Uterus (tissue), 4 donors: ENCODE measurements around the gene NLGN1. TPM values are rescaled to one million over a fixed set of nuclear protein-coding genes. Genes with fewer than 3 reads are reported as not detected.

Experiments used
- DNase-seq, 2 donors: peaks; one replicate each; pipeline ENCODE4 v3.0.0-alpha.2; 2019 to 2020
- H3K27ac ChIP-seq, 2 donors: fragments of 200-600 bp; sonication (generic); 1 replicate in 1 of 2; 2 replicates in 1 of 2; pipeline ENCODE4 v1.5.1; 2016 to 2018
- H3K27me3 ChIP-seq, 2 donors: fragments of 200-600 bp; sonication (generic); one replicate each; pipeline ENCODE4 v1.5.1; 2018 to 2019; ENCODE audit warnings: control low read depth in 1 of 2
- H3K36me3 ChIP-seq, 2 donors: fragments of 200-600 bp; sonication (generic); one replicate each; pipeline ENCODE4 v1.5.1; 2019; ENCODE audit warnings: control low read depth in 1 of 2
- H3K4me1 ChIP-seq, 2 donors: fragments of 200-600 bp; sonication (generic); one replicate each; pipeline ENCODE4 v1.5.1; 2018 to 2019; ENCODE audit warnings: control low read depth in 1 of 2
- H3K4me3 ChIP-seq, 2 donors: fragments of 200-600 bp; sonication (generic); 1 replicate in 1 of 2; 2 replicates in 1 of 2; pipeline ENCODE4 v1.5.1; 2018 to 2019; ENCODE audit warnings: mild to moderate bottlenecking in 1 of 2
- H3K9me3 ChIP-seq, 2 donors: fragments of 200-600 bp; sonication (generic); one replicate each; pipeline ENCODE4 v1.5.1; 2019; ENCODE audit warnings: control low read depth in 1 of 2
- POLR2A ChIP-seq, 2 donors: fragments of 450-650 bp; IDR thresholded peaks; one replicate each; pipeline ENCODE4 v1.6.1; 2016; ENCODE audit warnings: antibody characterized with exemption in 2 of 2, mild to moderate bottlenecking in 1 of 2, moderate library complexity in 1 of 2
- intact Hi-C: fragments of 100-400 bp; cut with DNase I; formaldehyde crosslinking; loops from one replicate; pipeline ENCODE4 v1.15.1; 2023; ENCODE audit warnings: low total_unique reads
- total RNA-seq, 4 donors: library from RNA; depleted of rRNA in 3 of 4; stranded (reverse); fragments of >200 nt in 3 of 4; gene quantifications; one replicate each; pipeline versions ENCODE4 v1.1.0 to v1.2.4, GENCODE V29; 2014 to 2023
- TF ChIP-seq, protein P1 (sequence below), 4 experiments: fragments of 200-600 bp in 2 of 4; fragments of 450-650 bp in 2 of 4; sonication (generic) in 2 of 4; IDR thresholded peaks; one replicate each; pipeline ENCODE4 v1.5.1; 2016 to 2019; ENCODE audit warnings: antibody characterized with exemption in 4 of 4, mild to moderate bottlenecking in 2 of 4, moderate library complexity in 1 of 4
- donor health status: DM: yes; HTN: yes; CAD: no.

NLGN1 gene
- total RNA-seq, 4 donors from 2014 or later = 3.6 to 44.8 (median 9.8) TPM

DNA sequence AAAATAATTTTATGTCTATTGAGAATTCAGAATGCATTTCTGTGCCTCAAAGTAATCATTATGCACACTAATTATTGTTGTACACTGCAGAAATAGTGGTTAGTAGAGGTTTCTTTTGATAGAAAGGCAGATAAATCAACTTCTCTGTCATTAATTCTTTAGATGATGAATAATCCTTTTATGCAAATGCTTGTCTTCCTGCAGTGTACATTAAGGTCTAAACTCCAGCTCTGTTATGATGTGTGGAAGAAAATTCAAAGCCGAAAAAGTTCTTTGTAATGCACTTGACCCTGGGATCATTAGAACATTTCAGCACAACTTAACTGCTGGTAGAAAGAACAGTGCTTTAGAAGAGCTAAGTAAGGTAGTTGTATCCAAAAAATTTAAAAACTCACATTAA, 353.0 kb downstream of the NLGN1 start:
- H3K27ac ChIP-seq = no peak overlapping the region
- no peaks in the 10 kb centered on the region for H3K36me3 ChIP-seq
- no peaks in the 10 kb centered on the region for H3K4me1 ChIP-seq
- intact Hi-C loops = no loop called here
- no peak for DNase-seq
- H3K9me3 ChIP-seq = no peaks in the 10 kb centered on the region
- TF ChIP-seq, protein P1, sequence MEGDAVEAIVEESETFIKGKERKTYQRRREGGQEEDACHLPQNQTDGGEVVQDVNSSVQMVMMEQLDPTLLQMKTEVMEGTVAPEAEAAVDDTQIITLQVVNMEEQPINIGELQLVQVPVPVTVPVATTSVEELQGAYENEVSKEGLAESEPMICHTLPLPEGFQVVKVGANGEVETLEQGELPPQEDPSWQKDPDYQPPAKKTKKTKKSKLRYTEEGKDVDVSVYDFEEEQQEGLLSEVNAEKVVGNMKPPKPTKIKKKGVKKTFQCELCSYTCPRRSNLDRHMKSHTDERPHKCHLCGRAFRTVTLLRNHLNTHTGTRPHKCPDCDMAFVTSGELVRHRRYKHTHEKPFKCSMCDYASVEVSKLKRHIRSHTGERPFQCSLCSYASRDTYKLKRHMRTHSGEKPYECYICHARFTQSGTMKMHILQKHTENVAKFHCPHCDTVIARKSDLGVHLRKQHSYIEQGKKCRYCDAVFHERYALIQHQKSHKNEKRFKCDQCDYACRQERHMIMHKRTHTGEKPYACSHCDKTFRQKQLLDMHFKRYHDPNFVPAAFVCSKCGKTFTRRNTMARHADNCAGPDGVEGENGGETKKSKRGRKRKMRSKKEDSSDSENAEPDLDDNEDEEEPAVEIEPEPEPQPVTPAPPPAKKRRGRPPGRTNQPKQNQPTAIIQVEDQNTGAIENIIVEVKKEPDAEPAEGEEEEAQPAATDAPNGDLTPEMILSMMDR (IDR thresholded peaks at IDR 0.05) = no peak
- TF ChIP-seq POLR2A (IDR thresholded peaks at IDR 0.05) = no peak
- H3K4me3 ChIP-seq = no peak overlapping the region
- H3K27me3 ChIP-seq = no peaks in the 10 kb centered on the region

DNA sequence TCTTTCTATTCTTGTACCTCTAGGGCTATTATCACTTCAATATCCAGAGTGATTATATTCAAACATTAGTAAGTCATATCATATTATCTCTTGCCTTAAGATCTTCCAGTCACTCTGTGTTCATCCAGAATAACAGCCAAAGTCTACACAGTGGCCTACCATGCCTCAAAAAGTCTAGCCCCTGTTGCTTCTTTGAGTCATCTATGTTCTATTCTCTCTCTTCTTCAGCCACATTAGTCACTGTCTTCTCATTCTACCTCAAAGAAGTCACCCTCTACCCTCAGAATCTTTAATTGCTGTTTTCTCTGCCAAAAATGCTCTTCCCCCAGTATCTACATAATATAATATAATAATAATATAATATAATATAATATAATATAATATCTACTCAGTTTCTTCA, 356.0 kb downstream of the NLGN1 start:
- Histone ChIP-seq H3K27me3 (no peaks in the 10 kb centered on the region), H3K4me1 (no peaks in the 10 kb centered on the region), H3K27ac (no peak overlapping the region), H3K9me3 (no peaks in the 10 kb centered on the region), H3K4me3 (no peak overlapping the region), H3K36me3 (no peaks in the 10 kb centered on the region)
- intact Hi-C loops = no loop called here
- TF ChIP-seq, protein P1 (IDR thresholded peaks at IDR 0.05) = no peak
- no peak for TF ChIP-seq POLR2A (IDR thresholded peaks at IDR 0.05)
- DNase-seq = no peak

DNA sequence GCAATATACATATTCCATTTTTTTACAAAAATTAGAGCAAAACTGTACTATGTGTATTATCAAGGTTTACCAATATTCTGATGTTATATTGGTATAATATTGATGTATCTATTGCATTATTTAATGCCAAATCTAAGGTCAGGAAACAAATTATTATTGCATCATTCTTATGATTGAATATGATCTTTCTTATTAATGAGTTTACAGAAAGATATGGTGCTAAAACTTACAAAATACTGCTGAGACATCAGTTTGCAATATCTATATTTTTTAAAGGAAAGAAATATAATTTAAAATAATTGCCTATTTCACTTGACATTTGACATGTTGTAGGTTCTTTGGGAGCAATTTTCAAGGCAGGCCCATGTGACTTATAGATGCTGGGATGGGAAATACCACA, 357.6 kb downstream of the NLGN1 start:
- DNase-seq = no peak
- no peak for TF ChIP-seq POLR2A (IDR thresholded peaks at IDR 0.05)
- TF ChIP-seq, protein P1 (IDR thresholded peaks at IDR 0.05) = no peak
- no peaks in the 10 kb centered on the region for H3K4me1 ChIP-seq
- H3K9me3 ChIP-seq = no peaks in the 10 kb centered on the region
- intact Hi-C loops = no loop called here
- no peak overlapping the region for H3K4me3 ChIP-seq
- no peak overlapping the region for H3K27ac ChIP-seq
- H3K27me3 ChIP-seq = no peaks in the 10 kb centered on the region
- H3K36me3 ChIP-seq = no peaks in the 10 kb centered on the region

DNA sequence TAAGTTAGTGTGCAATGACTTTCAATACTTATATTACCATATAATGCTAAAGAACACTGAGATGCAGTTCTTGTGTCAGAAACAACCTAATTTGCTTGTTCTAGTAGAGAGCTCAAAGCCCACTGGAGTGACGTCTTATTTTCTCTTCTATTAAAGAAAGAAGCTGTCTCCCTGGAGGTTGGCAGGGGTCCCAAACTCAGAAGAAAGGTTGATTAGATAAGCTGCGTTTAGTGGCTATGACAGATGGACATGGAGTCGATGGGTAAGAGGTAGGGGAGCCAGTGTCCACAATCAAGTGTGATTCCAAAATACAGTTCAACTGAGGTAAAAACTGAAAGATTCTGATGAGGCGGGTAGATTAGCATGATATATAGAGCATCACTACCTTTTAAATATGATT, 363.6 kb downstream of the NLGN1 start:
- no peaks in the 10 kb centered on the region for H3K27me3 ChIP-seq
- H3K9me3 ChIP-seq = no peaks in the 10 kb centered on the region
- H3K36me3 ChIP-seq = no peaks in the 10 kb centered on the region
- intact Hi-C loops = no loop called here
- DNase-seq = no peak
- H3K4me1 ChIP-seq = no peaks in the 10 kb centered on the region
- TF ChIP-seq, protein P1 (IDR thresholded peaks at IDR 0.05) = no peak
- no peak for TF ChIP-seq POLR2A (IDR thresholded peaks at IDR 0.05)
- no peak overlapping the region for H3K4me3 ChIP-seq
- H3K27ac ChIP-seq = no peak overlapping the region

DNA sequence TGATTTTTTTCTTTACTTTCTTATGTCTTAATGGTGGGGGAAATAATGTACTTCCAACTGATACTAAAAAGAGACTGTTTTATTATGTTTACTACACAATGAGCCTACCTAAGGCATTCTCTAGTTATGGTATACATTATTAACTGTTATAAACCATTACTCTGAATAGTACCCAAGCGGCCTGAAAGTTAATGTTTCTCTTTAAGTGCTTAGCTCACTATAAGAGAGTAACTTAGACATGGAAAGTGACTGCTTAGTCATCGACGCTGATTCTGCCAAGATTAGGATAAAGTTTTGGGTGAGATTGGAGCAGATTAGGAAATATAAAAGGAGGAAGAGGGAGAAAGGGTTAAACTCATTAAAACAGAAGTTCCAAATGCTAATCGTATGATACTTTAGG, 365.0 kb downstream of the NLGN1 start:
- no peak overlapping the region for H3K4me3 ChIP-seq
- H3K9me3 ChIP-seq = no peaks in the 10 kb centered on the region
- intact Hi-C loops = no loop called here
- H3K4me1 ChIP-seq = no peaks in the 10 kb centered on the region
- no peaks in the 10 kb centered on the region for H3K36me3 ChIP-seq
- DNase-seq = no peak
- no peak overlapping the region for H3K27ac ChIP-seq
- no peaks in the 10 kb centered on the region for H3K27me3 ChIP-seq
- TF ChIP-seq, protein P1 (IDR thresholded peaks at IDR 0.05) = no peak
- no peak for TF ChIP-seq POLR2A (IDR thresholded peaks at IDR 0.05)
